Liver (tissue), 10 donors: Measurements from ENCODE around the gene CSMD2. TPM values are rescaled to one million over a fixed set of nuclear protein-coding genes. Genes with fewer than 3 reads are reported as not detected.

Experiments
- DNase-seq: peaks from one replicate; pipeline ENCODE4 v3.0.0-alpha.2; 2017; ENCODE audit warnings: low spot score
- H3K27ac ChIP-seq, 2 donors: one replicate each; pipeline ENCODE4 v1.7.0; 2013; ENCODE audit warnings: inconsistent platforms in 2 of 2, low read length in 2 of 2, control low read depth in 1 of 2, low read depth in 1 of 2, mild to moderate bottlenecking in 1 of 2
- H3K27me3 ChIP-seq, 4 donors: one replicate each; pipeline versions ENCODE4 v1.6.1 to v1.7.0; 2013; ENCODE audit warnings: low read length in 3 of 4, inconsistent platforms in 1 of 4, mild to moderate bottlenecking in 1 of 4, moderate library complexity in 1 of 4; ENCODE audit not compliant: control insufficient read depth in 4 of 4, insufficient read depth in 4 of 4
- H3K36me3 ChIP-seq, 4 donors: one replicate each; pipeline versions ENCODE4 v1.6.1 to v1.7.0; 2013; ENCODE audit warnings: low read length in 3 of 4, mild to moderate bottlenecking in 3 of 4, low read depth in 1 of 4, moderate library complexity in 1 of 4; ENCODE audit not compliant: control insufficient read depth in 4 of 4, insufficient read depth in 3 of 4
- H3K4me1 ChIP-seq, 4 donors: one replicate each; pipeline versions ENCODE4 v1.6.1 to v1.7.0; 2013; ENCODE audit warnings: low read length in 3 of 4, mild to moderate bottlenecking in 3 of 4, moderate library complexity in 1 of 4; ENCODE audit not compliant: control insufficient read depth in 4 of 4, insufficient read depth in 4 of 4
- H3K4me3 ChIP-seq, 3 donors: one replicate each; pipeline versions ENCODE4 v1.6.1 to v1.7.0; 2013; ENCODE audit warnings: low read length in 3 of 3, control low read depth in 1 of 3, low read depth in 1 of 3, mild to moderate bottlenecking in 1 of 3
- H3K9ac ChIP-seq, 2 donors: one replicate each; pipeline ENCODE4 v1.7.0; 2013; ENCODE audit warnings: low read length in 2 of 2, mild to moderate bottlenecking in 2 of 2, moderate library complexity in 2 of 2, control low read depth in 1 of 2, low read depth in 1 of 2
- H3K9me3 ChIP-seq, 4 donors: one replicate each; pipeline versions ENCODE4 v1.6.1 to v1.7.0; 2013; ENCODE audit warnings: low read length in 3 of 4; ENCODE audit not compliant: control insufficient read depth in 4 of 4
- RXRA ChIP-seq, 2 donors: IDR thresholded peaks; 2 replicates each; pipeline ENCODE4 v1.6.1; 2017 to 2018; ENCODE audit warnings: antibody characterized with exemption in 2 of 2, mild to moderate bottlenecking in 1 of 2
- ZBTB33 ChIP-seq: IDR thresholded peaks from 2 replicates; pipeline ENCODE4 v1.6.1; 2016; ENCODE audit warnings: antibody characterized with exemption
- WGBS: extraction: QIAGEN DNeasy Blood & Tissue Kit; methylation state at CpG from one replicate; pipeline ENCODE4 v1.1.7; 2013; 5-methylcytosine and 5-hydroxymethylcytosine counted together
- polyA plus RNA-seq, 2 donors: library from polyadenylated mRNA; stranded (reverse) in 1 of 2; unstranded in 1 of 2; fragments of 200-250 nt in 1 of 2; fragments of >200 nt in 1 of 2; fragmentation: Nextera tagmentation in 1 of 2; extraction: Ambion mirVana in 1 of 2; gene quantifications; one replicate each; pipeline versions ENCODE4 v1.2.1 to v1.2.3, GENCODE V29; 2013 to 2015
- small RNA-seq: library from RNA; depleted of rRNA; stranded (forward); fragments of <200 nt; gene quantifications from one replicate; pipeline ENCODE3, GENCODE V24; 2014
- total RNA-seq, 2 donors: library from RNA; depleted of rRNA; stranded (reverse); fragments of >200 nt; gene quantifications; one replicate each; pipeline ENCODE4 v1.2.3, GENCODE V29; 2014
- donor health status: healthy.
- donor health status: healthy.
- donor health status: healthy.
- donor health status: healthy.
- donor health status: healthy.

The CSMD2 gene
- total and polyA plus RNA-seq, 4 donors, result 0.08 to 0.09 TPM; not detected in 2

GRCh38 chr1:33464552-33464951 is 700.5 kb downstream of the CSMD2 start:
- no peak for TF ChIP-seq RXRA (IDR thresholded peaks at IDR 0.05)
- TF ChIP-seq ZBTB33, result no peak
- Histone ChIP-seq H3K9me3 (no peaks in the 10 kb centered on the region), H3K9ac (no peak overlapping the region), H3K27ac (no peak overlapping the region), H3K36me3 (no peaks in the 10 kb centered on the region), H3K27me3 (no peaks in the 10 kb centered on the region), H3K4me3 (no peak overlapping the region), H3K4me1 (peaks cover 0 to 4% (median 1%) of the 10 kb centered on the region in 4 donors)
- DNase-seq, result no peak
- WGBS, result 96% methylated on average over 3 of the region's 3 CpGs

Small RNAs within 50 kb of the gene (small RNA-seq; reads per million reads assigned to genes)
- gene RNA5SP42, result not detected

Other genes starting within 250 kb of the CSMD2 start
- gene C1orf94, start 11.7 kb upstream of the CSMD2 start, total RNA-seq, result not detected
- gene C1orf94, start 11.7 kb upstream of the CSMD2 start, polyA plus RNA-seq, result not detected